SK-N-SH treated with all-trans-retinoic acid at 6 μM for 48 hours (cell line): Measurements from ENCODE around the gene MACROD1.

Experiments
- ATAC-seq: fragments of 200-7000 bp; cut with Tn5 transposase; 3 replicates; pipeline ENCODE4 v1.9.1; 2020; ENCODE audit warnings: mild to moderate bottlenecking, moderate library complexity
- BACH2 ChIP-seq: fragments of 250-450 bp; sonication (Bioruptor Pico); IDR thresholded peaks from 2 replicates; pipeline ENCODE4 v1.9.0; 2021; ENCODE audit warnings: mild to moderate bottlenecking, borderline replicate concordance
- CREB5 ChIP-seq: fragments of 250-450 bp; sonication (Bioruptor Pico); IDR thresholded peaks from 2 replicates; pipeline ENCODE4 v1.5.1; 2020; ENCODE audit warnings: low read depth, mild to moderate bottlenecking, moderate library complexity
- CSDC2 ChIP-seq: fragments of 250-450 bp; sonication (Bioruptor Pico); IDR thresholded peaks from 2 replicates; pipeline ENCODE4 v1.5.0; 2020; ENCODE audit warnings: mild to moderate bottlenecking, moderate library complexity
- CSRNP3 ChIP-seq: fragments of 250-450 bp; sonication (Bioruptor Pico); IDR thresholded peaks from 2 replicates; pipeline ENCODE4 v1.5.1; 2021; ENCODE audit warnings: mild to moderate bottlenecking, moderate library complexity
- ESRRG ChIP-seq: fragments of 250-450 bp; sonication (Bioruptor Pico); IDR thresholded peaks from 2 replicates; pipeline ENCODE4 v1.6.1; 2021; ENCODE audit warnings: mild to moderate bottlenecking
- GLIS3 ChIP-seq: fragments of 250-450 bp; sonication (Bioruptor Pico); IDR thresholded peaks from 2 replicates; pipeline ENCODE4 v1.5.0; 2020; ENCODE audit warnings: mild to moderate bottlenecking, moderate library complexity
- ISL1 ChIP-seq: fragments of 250-450 bp; sonication (Bioruptor Pico); IDR thresholded peaks from 2 replicates; pipeline ENCODE4 v2.1.2; 2022; ENCODE audit warnings: mild to moderate bottlenecking, moderate library complexity
- PATZ1 ChIP-seq: fragments of 250-450 bp; sonication (Bioruptor Pico); IDR thresholded peaks from 2 replicates; pipeline ENCODE4 v1.8.0; 2020; ENCODE audit warnings: mild to moderate bottlenecking, moderate library complexity, borderline replicate concordance
- POU6F1 ChIP-seq: fragments of 250-450 bp; sonication (Bioruptor Pico); IDR thresholded peaks from 2 replicates; pipeline ENCODE4 v1.8.0; 2021; ENCODE audit warnings: low read depth, mild to moderate bottlenecking, moderate library complexity, borderline replicate concordance
- PPARA ChIP-seq: fragments of 250-450 bp; sonication (Bioruptor Pico); IDR thresholded peaks from 2 replicates; pipeline ENCODE4 v1.5.0; 2020; ENCODE audit warnings: mild to moderate bottlenecking, borderline replicate concordance
- RARB ChIP-seq: fragments of 250-450 bp; sonication (Bioruptor Pico); IDR thresholded peaks from 2 replicates; pipeline ENCODE4 v1.8.0; 2021; ENCODE audit warnings: mild to moderate bottlenecking, moderate library complexity
- SNAI2 ChIP-seq: fragments of 250-450 bp; sonication (Bioruptor Pico); IDR thresholded peaks from 2 replicates; pipeline ENCODE4 v1.5.0; 2020; ENCODE audit warnings: mild to moderate bottlenecking, moderate library complexity
- TCF4 ChIP-seq: fragments of 250-450 bp; sonication (Bioruptor Pico); IDR thresholded peaks from 2 replicates; pipeline ENCODE4 v1.8.0; 2021; ENCODE audit warnings: mild to moderate bottlenecking, moderate library complexity, borderline replicate concordance
- TOX ChIP-seq: fragments of 250-450 bp; sonication (Bioruptor Pico); IDR thresholded peaks from 2 replicates; pipeline ENCODE4 v1.8.0; 2021; ENCODE audit warnings: mild to moderate bottlenecking, moderate library complexity, borderline replicate concordance
- TSHZ2 ChIP-seq: fragments of 250-450 bp; sonication (Bioruptor Pico); IDR thresholded peaks from 2 replicates; pipeline ENCODE4 v1.5.0; 2020; ENCODE audit warnings: mild to moderate bottlenecking, moderate library complexity
- ZC3H10 ChIP-seq: fragments of 250-450 bp; sonication (Bioruptor Pico); IDR thresholded peaks from 2 replicates; pipeline ENCODE4 v1.5.1; 2021; ENCODE audit warnings: mild to moderate bottlenecking, moderate library complexity
- ZFP3 ChIP-seq: fragments of 250-450 bp; sonication (Bioruptor Pico); IDR thresholded peaks from 2 replicates; pipeline ENCODE4 v1.5.0; 2020; ENCODE audit warnings: mild to moderate bottlenecking, moderate library complexity
- ZFP30 ChIP-seq: fragments of 450-650 bp; formaldehyde crosslinking; IDR thresholded peaks from 2 replicates; pipeline ENCODE4 v1.5.0; 2022; ENCODE audit warnings: mild to moderate bottlenecking, moderate library complexity
- ZNF565 ChIP-seq: fragments of 450-650 bp; formaldehyde crosslinking; conservative IDR thresholded peaks from 2 replicates; pipeline ENCODE4 v1.5.0; 2020; ENCODE audit warnings: low read depth, mild to moderate bottlenecking, moderate library complexity
- ZNF8 ChIP-seq: fragments of 450-650 bp; formaldehyde crosslinking; IDR thresholded peaks from 2 replicates; pipeline ENCODE4 v1.5.0; 2020; ENCODE audit warnings: mild to moderate bottlenecking, moderate library complexity

Gene MACROD1

GRCh38 chr11:64060263-64060860 lies 105.6 kb downstream of the MACROD1 start:
- TF ChIP-seq BACH2 (CRISPR knock-in tag) (no peak), ZFP30 (CRISPR knock-in tag) (no peak), ESRRG (no peak), TCF4 (CRISPR knock-in tag) (no peak), POU6F1 (CRISPR knock-in tag) (no peak), ZNF565 (CRISPR knock-in tag) (no peak), PATZ1 (CRISPR knock-in tag) (no peak), GLIS3 (CRISPR knock-in tag) (no peak), RARB (no peak), ZFP3 (CRISPR knock-in tag) (no peak), TOX (CRISPR knock-in tag) (no peak)
- ATAC-seq = no peak

- ATAC-seq = no peak
- TF ChIP-seq BACH2 (CRISPR knock-in tag) (no peak), TOX (CRISPR knock-in tag) (no peak), ISL1 (CRISPR knock-in tag) (no peak), CSDC2 (CRISPR knock-in tag) (no peak), SNAI2 (no peak), ZFP30 (CRISPR knock-in tag) (no peak), CSRNP3 (CRISPR knock-in tag) (no peak), POU6F1 (CRISPR knock-in tag) (no peak), PPARA (CRISPR knock-in tag) (no peak), GLIS3 (CRISPR knock-in tag) (no peak), ZC3H10 (CRISPR knock-in tag) (no peak), CREB5 (CRISPR knock-in tag) (no peak), ZNF565 (CRISPR knock-in tag) (no peak), TCF4 (CRISPR knock-in tag) (no peak), ZNF8 (no peak)
Observed at GRCh38 chr11:64059339-64060140, 106.4 kb downstream of the MACROD1 start.

- ATAC-seq = peak; percentile 75
- TF ChIP-seq ZNF8 = no peak
- peak; percentile 96 for TF ChIP-seq TCF4 (CRISPR knock-in tag)
- TF ChIP-seq BACH2 (CRISPR knock-in tag) = no peak
- peak; percentile 38; the same call in 1 of the 2 replicates for TF ChIP-seq ZFP3 (CRISPR knock-in tag)
- peak; percentile 97 for TF ChIP-seq TSHZ2 (CRISPR knock-in tag)
- no peak for TF ChIP-seq ZFP30 (CRISPR knock-in tag)
- no peak for TF ChIP-seq POU6F1 (CRISPR knock-in tag)
Observed at GRCh38 chr11:64058494-64058893, 107.4 kb downstream of the MACROD1 start.
